ENCODE results near the gene GADD45G.

GADD45G gene, protein sequence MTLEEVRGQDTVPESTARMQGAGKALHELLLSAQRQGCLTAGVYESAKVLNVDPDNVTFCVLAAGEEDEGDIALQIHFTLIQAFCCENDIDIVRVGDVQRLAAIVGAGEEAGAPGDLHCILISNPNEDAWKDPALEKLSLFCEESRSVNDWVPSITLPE

DNA sequence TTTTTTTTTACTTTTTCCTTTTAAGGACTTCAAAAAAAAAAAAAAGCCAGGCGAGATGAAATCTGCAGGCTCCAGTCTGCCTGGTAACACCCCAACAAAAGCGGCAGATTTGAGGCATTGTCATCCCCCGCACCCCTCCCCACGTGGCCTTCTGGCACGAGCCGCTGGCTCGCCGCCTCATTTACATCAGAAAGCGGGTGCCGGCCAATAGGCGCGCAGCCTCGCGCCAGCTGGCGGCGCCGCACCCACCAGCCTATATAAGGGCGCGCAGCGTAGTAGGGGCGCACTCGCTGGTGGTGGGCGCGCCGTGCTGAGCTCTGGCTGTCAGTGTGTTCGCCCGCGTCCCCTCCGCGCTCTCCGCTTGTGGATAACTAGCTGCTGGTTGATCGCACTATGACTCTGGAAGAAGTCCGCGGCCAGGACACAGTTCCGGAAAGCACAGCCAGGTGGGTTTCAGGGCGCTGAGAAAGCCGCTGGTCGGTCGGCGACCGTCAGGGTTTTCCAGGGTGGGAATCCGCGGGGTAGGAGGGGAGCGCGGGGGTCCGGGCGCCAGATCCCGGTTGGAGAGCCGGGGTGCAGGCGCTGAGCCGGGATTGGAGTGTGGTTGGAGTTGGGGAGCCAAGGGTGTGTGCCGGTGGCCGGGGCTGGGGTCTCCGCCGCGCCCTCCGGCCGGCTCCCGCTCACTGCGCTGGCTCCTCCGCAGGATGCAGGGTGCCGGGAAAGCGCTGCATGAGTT lies at the start of gene GADD45G:
Gene GADD45G (plus strand): TSS at position 284 of the 736 bp plus-strand sequence. CDS start 110 bp downstream, at position 394.
- DNase-seq, result peak; percentile 93

DNA sequence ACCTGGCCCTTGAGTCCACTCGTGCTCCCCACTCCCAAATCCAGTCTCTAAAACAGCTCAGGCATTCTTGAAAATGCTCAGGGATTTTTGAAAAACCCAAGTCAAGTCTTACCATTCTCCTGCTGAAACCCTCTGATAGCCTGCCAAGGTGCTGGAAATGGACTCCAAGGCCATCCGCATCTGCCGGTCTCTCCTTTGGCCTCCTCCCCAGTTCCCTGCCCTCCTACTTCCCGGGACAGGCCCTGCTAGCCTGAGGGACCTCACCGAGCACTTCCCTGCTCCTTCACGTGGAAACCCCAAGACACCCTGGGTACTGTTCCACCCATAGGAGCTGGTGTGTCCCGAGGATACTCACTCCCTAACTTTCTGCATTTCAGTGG lies 49.8 kb upstream of the GADD45G start:
- DNase-seq, result no peak

DNA sequence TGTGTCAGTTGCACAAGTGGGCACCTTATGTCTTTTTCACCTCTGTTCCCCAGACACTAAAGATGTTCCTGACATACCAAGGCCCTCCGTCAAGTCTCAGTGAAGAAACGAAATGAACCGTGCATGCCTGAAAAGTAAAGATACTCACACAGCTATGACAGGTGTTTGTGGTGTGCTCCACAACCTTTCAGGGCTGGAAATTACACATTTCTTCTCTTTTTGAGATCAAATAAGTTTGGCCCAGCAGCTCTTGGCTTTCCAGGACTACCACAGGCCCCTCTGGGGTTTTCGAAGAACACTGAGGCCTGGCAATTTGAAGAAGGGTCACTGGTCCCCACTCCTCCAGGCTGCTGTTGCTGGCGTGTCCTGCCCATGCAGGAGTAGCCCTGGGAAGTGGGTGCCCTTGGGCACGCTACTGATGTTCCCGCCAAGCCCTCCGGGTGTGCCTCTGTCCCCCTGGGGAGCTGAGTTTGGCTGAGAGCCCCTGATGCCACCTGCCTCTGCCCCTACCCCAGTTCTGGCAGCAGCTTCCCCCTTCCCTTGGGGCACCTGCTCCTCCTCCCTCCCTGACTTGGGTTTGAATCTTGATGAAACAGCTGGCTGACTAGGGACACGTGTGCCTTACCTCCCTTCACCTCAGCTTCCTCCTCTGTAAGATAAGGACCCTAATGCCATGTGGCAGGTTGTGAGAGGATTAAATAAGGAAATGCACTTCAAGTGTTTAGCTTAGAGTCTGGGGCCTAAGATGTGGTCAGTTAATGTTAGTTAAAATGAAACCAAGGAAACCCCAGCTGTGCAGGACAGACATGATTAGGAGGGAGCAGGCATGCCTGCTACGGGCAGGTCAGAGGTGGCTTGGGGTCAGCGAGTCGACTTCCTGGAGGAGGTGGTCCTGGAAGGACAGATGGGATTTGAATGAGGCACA lies 49.1 kb upstream of the GADD45G start:
- peak; percentile 77 for DNase-seq

DNA sequence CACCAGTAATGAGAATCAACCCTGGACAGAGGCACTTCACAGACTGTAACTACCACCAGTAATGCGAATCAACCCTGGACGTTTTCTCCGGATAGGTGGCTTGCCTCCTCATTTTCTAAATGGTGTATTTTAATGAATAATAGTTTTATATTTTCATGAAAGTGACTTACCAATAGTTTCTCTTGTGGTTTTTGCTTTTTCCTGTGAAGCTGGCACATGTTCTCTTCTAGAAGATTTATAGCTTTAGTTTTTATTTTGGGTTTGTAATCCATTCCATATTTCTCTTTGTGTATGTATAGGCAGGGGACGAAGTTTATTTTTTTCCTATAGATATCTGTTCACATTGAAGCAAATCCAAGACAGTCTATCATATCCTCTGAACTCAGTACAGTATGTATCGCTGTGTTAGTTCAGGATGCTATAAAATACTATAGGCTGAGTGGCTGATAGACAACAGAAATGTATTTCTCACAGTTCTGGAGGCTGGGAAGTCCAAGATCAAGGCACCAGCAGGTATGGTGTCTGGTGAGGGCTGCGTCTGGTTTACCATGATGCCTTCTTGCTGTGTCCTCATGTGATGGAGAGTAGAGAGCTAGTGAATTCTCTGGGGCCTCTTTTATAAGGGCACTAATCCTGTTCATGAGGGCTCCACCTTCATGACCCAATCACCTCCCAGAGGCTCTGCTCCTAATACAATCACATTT lies 46.5 kb upstream of the GADD45G start:
- no peak for DNase-seq

DNA sequence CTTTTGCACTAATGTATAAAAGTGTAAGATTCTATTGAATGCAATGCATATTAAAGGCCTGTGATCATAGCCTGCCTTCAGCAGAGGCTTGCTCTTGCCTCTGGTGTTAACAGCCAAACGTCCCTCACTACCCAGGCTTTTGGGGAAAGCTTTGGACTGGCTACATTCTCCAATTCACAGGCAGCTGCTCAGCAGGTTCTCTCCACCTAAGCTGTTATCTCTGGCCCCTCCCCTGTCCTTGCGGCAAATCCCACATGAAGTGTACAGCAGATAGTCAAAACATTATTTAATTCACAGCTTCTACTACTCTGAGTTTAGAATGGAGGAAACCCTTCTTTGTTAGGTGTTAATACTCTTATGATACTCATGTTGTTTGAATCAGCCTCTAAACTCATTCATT lies 45.9 kb upstream of the GADD45G start:
- DNase-seq, result no peak

DNA sequence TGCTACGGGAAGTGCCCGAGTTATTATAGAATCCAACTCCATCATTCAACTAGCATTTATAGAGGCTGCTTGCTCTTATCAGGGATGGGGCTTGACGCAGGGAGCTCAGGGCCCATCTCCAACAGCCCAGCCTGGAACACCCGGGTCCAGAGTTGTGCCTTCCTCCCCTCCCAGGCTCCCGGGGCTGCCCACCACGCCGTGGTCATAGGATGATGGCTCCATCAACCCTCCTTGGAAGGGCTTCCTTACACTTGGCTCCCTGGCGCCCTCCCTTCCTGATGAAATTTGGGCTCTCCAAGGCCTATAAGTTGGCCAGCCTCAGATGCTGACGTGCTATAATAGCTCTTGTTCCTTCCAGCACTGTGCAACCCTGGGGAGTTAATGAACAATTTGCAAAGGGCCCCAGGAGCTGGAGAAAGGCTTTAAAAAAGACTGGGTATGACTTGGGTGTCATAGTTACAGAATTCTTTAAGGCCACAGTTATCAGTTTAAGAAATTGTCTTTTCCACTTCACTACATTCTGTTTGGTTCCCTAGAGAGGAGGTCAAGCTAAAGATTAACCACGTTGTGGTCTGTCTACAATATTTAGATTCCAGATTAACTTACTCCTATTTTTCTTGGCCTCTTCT lies 42.5 kb upstream of the GADD45G start:
- no peak for DNase-seq

DNA sequence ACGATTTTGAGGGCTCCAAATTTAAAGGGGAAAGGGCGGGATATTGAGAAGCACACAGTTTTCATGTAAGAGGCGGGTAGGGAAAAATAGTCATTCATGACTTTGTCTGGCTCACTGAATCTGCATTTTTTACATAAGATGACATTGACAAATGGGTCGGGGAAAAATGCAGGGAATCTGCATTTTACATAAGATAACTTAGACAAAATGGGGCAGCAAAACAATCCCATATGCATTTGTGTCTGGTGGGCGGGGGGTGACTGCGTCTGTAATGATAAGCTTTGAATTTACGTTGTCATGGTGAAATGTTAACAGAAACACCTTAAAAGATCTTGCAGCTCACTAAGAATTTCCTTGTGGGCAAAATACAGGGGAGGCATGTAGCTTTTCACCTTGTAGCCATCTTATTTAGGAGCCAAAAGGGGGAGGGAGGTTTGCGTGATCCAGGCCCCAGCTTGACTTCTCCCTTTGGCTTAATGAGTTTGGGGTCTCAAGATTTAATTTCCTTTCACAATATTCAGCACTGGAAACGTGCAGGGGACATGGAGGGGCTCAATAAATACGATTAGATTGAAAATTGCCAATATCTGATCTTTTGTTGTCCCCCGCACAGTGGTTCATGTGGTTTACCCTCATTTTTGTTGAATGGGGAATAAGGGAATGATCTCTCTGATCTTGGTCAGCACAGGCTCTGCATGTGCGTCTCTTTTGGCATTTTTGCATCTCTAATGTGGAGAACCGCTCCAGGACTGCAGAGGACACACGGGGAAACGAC lies 41.1 kb upstream of the GADD45G start:
- peak; percentile 49 for DNase-seq

DNA sequence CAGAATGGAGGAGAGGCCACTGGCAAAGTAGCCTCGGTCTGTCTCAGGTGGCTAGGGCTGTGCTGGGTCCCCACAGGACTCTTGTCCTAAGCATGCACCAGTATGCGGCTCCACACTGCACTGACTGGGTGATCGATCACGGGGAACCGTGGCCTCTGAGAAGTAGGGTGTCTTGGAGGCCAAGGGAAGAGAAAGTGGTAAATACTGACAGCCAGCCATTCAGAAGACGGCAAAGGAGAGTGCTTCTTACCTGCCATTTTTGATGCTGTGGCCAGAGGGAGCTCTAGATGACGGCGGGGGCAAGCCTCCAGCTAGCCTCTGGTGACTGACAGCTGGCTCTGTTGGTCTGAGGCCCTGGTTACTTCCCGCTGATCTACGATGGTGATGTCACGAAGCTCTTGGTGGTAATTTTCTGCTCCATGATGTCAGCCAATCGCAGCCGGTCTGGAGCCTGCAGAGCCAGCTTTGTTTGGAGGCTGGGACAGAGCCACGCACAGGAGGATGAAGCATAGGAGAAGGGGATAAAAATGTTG lies 40.4 kb upstream of the GADD45G start:
- DNase-seq, result peak; percentile 43

DNA sequence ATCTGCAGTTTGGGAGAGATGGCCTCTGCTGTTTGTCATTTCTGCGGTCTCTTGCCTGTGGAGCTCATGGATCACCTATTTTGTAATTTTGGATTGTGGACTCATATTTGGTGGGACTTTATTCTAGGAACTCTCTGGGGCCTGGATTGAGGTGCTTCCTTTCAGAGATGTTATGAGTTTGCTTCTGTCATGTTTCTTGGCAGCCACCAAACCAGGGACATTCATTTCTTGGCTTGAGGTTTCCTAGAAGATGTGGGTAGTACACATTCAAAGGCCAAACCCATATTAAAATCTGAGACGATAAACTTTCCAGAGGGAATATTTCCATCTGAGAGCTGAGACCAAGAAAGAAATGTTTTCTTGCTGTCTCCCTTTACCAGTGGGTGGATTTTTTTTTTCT lies 37.2 kb upstream of the GADD45G start:
- DNase-seq, result no peak

DNA sequence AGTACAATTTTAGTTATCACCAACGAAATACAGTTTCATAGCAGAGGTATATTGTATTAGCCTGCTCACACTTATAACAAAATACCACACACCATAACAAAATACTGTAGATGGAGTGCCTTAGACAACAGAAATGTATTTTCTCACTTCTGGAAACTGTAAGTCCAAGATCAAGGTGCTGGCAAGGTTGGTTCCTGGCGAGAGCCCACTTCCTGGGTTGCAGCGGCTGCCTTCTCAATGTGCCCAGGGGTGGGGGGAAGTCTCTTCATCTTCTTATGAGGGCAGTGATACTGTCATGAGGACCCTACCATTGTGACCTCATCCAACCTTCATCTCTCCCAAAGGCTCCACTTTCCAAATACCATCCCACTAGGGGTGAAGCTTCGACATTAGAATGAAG lies 30.5 kb upstream of the GADD45G start:
- DNase-seq, result no peak

DNA sequence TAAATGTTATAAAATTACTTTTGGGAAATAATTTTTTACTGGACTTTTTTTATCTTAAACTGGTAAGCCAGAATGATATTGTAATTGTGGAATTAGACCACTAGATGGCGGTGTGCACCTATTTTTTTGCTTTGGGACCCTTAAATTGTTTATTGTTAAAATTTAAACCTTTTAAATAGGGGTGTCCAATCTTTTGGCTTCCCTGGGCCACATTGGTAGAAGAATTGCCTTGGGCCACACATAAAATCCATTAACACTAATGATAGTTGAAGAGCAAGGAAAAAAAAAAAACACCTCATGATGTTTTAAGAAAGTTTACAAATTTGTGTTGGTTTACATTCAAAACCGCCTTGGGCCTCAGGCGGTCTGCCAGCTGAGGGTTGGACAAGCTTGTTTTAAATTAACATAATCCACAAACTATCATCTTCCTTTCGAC lies 28.4 kb upstream of the GADD45G start:
- DNase-seq, result peak; percentile 63

DNA sequence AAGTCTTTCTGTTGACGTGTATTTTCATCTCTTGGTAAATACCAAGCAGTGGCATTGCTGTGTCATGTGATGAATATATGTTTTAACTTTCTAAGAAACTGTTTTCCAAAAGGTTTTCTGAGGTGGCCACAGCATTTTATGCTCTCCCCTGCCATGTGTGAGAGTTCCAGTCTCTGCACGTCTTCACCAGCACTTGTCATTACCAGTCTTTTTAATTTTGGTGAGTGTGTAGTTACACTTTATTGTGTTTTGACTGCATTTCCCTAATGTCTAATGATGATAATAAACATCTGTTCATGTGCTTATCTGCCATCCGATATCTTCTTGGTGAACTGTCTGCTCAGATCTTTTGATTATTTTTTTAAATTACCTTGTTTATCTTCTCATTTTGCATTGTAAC lies 27.4 kb upstream of the GADD45G start:
- no peak for DNase-seq

DNA sequence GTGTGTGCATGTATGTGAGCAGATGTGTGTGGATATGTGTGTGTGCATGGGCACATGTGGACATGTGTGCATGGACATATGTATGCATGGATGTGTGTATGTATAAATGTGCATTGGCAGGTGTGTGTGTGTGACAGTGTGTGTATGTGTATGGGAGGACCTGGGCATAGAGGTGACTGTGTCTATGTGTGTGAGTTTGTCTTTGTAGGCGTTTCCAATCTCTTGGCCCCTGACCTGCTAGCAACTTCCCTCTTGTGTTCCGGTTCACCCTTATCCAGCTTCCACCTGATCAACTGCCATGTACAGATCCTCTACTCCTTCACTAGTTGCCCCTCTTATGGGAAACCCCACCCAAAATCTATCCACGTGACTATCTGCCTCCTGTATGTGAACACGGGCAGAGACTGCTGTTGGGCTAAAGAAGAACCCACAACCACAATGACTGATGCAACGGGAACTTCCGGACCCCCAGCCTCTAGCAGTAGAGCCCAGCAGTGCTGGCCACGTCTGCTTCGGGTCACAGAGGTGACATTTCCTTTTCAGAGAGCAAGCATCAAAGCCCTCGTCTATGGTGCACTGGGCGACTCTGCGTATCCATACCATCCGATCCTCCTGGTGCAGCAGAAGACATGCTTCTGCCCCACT lies 24.9 kb upstream of the GADD45G start:
- peak; percentile 40 for DNase-seq

DNA sequence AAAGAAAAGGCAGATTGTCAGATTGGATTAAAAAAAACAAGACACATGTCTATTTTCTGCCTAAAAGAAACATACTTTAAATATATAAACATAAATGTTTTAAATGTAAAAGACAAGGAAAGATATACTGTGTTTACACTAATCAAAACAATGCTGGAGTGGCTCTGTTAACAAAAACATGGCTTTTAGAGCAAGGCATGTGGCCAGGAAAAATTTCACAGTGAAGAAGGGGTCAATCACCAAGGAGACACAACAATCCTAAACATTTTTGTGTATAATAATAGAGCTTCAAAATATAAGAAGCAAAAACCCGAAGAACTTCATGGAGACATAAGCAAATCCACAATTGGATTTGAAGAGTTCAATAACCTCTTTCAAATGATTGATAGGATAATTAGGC lies 18.5 kb upstream of the GADD45G start:
- DNase-seq, result no peak

DNA sequence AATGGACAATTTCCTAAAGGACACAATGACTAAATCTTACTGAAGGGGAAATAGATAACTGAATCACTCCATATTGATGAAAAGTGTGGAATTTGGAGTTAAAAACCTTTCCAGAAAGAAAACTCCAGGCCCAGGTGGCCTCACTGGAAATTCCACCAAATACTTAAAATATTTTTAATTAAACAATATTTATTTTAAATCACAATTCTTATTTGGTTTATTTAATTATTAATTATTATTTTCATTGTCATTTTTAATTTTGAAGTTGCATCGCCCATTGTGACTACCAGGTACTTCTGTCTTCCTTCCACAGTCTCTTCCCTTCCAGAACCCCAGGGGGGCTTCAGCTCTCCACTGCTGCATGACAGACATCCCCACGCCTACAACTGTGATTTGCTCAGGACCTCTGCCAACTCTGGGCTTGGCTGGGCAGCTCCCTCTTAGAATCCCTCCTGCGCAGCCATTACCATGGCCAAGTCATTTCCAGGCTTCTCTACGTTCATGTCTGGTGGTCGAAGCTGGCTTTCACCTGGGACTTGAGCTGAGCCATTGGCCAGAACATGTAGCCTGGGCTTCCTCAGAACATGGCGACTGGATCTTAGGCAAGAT lies 16.4 kb upstream of the GADD45G start:
- no peak for DNase-seq

DNA sequence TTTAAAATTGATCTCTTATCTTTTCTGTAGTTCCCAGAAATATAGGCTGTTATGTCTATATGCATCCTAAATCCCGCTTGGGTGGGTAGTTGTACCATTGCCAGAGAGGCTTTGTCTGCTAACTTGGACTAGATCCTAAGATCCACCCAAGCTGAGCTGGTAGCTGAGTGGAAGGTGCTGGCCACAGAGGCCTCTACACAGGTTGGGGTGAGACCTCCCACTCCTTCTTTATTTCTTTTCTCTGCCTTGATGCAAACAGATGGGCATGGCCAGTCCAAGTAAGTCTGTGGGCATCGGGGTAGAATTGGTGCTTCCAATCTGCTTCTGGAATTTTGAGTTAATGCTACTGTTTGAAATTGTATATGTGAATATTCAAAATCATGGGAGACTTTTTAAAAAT lies 14.4 kb upstream of the GADD45G start:
- DNase-seq, result no peak

DNA sequence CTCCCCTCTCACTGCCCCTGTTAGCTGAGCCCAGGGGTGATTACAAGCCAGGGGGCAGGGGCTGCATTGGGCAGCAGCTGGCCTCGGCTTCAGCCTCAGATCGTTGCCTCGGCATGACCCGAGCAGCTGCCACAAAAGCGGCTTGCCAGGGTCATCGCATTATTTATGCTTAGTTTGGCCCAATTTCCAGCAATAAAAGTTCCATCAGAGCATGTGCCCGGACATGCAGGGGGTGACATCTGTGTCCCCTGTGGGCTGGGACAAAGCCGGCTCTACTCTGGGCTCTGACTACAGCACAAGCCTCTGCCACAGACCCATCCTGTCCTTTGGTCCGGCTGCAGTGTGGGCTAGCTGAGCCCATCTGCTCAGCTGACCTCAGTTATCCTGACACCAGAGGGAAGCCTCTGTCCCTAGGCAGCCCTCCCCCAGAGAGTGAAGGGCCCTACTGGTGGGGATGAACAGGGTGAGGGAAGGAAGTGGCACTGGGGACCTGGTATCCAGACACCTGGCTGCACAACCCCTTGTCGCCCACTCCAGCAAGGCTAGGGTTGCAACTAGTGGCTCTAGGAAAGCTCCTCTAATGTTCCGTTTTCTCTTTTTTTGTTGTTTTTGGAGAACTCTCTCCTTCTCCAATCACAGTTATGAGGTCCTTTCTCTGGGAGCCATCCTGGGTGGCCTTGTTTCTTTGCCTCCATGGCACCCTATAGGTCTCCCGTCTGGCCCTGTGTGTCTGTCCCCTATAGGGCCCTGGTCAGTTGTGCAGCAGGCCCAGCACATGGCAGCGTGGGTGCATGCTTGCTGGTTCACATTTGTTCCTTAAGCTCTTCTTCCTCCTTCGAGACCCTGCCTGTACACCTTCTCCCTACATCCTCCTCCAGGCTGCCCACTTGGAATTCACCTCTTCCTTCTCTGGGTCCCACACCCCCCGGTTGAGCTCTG lies 13.3 kb upstream of the GADD45G start:
- no peak for DNase-seq

DNA sequence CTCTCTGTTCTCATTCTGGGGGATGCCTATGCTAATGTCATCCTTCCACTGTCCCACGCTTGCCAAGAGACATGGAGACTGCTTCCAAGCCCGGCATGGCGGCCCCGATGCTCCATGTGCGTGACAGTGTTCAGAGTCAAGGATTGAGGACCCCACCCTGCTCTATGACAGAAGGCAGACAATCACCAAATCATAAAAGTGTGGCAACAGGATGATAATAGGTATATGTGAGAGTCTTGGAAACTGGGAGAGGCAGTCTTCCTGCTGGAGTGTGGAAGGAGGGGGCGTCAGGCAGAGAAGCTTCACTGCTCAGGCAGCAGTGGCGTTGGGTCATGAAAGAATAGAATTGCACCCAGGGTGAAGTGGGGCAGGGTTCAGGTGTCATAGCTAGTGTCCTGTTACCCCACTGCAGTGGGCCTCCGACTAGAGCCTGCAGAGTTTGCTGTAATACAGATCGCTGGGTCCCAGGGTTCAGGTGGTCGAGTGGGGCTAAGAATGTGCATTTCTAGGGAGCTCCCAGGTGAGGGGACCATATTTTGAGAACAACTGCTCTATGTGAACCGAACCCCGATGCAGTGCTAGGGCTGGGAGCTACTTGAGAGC lies 12.5 kb upstream of the GADD45G start:
- DNase-seq, result no peak
